Measurements from ENCODE around the gene THRA. TPM values are rescaled to one million over a fixed set of nuclear protein-coding genes. Genes with fewer than 3 reads are reported as not detected.

THRA gene
- polyA plus RNA-seq, 2 donors, result 10.5 to 11.0 TPM

DNA sequence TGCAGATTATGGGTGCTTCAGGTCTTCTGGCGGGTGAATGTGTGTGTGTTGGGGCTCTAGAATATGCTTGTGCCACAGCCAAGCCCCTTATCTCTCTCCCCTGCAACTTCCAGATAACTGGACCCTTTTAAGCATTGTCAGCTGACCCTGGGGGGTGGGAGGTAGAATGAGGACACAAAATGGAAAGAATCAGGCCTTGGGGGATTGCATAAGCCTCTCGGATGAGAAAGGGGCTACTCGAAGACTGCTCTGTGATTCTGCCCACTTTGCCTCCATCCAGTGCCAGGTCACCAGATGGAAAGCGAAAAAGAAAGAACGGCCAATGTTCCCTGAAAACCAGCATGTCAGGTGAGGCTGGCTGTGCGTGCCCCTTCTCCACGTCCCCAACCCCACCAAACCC lies 13.8 kb downstream of the THRA start:
- 84 to 86% methylated on average over 7 of the region's 7 CpGs for WGBS, 2 donors
- Histone ChIP-seq H3K4me3 (ENCODE audit: low read depth in 1 of 2, low read length in 2 of 2) (no peak overlapping the region), H3K9me3 (ENCODE audit: control insufficient read depth in 2 of 2, insufficient read depth in 1 of 2, low read depth in 1 of 2, low read length in 1 of 2) (no peaks in the 10 kb centered on the region), H3K4me1 (ENCODE audit: control insufficient read depth in 2 of 2, insufficient read depth in 2 of 2, low read length in 1 of 2) (peaks cover 25 to 31% of the 10 kb centered on the region in 2 donors), H3K27me3 (ENCODE audit: control insufficient read depth in 1 of 2, insufficient read depth in 2 of 2, low read length in 2 of 2) (no peaks in the 10 kb centered on the region), H3K36me3 (ENCODE audit: control insufficient read depth in 2 of 2, insufficient read depth in 2 of 2, low read length in 1 of 2) (peaks cover 0 to 10% of the 10 kb centered on the region in 2 donors), H3K27ac (ENCODE audit: low read depth in 2 of 2, low read length in 1 of 2) (no peak overlapping the region)

DNA sequence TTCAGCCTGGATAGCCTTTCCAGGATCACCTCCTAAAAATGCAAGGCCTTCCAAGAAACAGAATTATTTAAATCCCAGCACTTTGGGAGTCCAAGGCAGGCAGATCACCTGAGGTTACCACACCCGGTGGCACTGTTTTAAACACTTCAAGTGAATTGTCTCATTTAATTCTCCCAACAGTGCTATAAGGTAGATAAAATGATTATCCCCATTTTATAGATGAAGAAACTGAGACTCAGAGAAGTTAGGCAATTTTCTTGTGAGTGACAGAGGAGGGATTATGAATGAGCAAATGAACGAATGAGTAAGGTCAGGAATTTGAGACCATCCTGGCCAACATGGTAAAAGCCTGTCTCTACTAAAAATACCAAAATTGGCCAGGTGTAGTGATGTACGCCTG lies 16.8 kb downstream of the THRA start:
- Histone ChIP-seq H3K27ac (ENCODE audit: low read depth in 2 of 2, low read length in 1 of 2) (no peak overlapping the region), H3K9me3 (ENCODE audit: control insufficient read depth in 2 of 2, insufficient read depth in 1 of 2, low read depth in 1 of 2, low read length in 1 of 2) (no peaks in the 10 kb centered on the region), H3K4me3 (ENCODE audit: low read depth in 1 of 2, low read length in 2 of 2) (no peak overlapping the region), H3K27me3 (ENCODE audit: control insufficient read depth in 1 of 2, insufficient read depth in 2 of 2, low read length in 2 of 2) (no peaks in the 10 kb centered on the region), H3K36me3 (ENCODE audit: control insufficient read depth in 2 of 2, insufficient read depth in 2 of 2, low read length in 1 of 2) (peaks cover 3 to 16% of the 10 kb centered on the region in 2 donors), H3K4me1 (ENCODE audit: control insufficient read depth in 2 of 2, insufficient read depth in 2 of 2, low read length in 1 of 2) (peaks cover 7 to 15% of the 10 kb centered on the region in 2 donors)
- 84 to 90% methylated on average over 3 of the region's 3 CpGs for WGBS, 2 donors

DNA sequence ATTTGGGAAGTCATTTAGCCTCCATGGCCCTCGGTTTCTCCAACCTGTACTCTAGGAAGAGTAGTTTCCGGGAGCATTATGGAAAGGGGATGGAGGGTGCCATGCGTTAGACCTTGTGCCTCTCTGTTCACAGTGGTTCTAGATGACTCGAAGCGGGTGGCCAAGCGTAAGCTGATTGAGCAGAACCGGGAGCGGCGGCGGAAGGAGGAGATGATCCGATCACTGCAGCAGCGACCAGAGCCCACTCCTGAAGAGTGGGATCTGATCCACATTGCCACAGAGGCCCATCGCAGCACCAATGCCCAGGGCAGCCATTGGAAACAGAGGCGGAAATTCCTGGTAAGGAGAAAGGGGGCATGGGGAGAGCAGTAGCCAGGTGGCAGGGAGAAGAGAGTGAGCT lies 21.7 kb downstream of the THRA start:
- Histone ChIP-seq H3K36me3 (ENCODE audit: control insufficient read depth in 2 of 2, insufficient read depth in 2 of 2, low read length in 1 of 2) (peaks cover 16 to 38% of the 10 kb centered on the region in 2 donors), H3K4me1 (ENCODE audit: control insufficient read depth in 2 of 2, insufficient read depth in 2 of 2, low read length in 1 of 2) (no peaks in the 10 kb centered on the region), H3K9me3 (ENCODE audit: control insufficient read depth in 2 of 2, insufficient read depth in 1 of 2, low read depth in 1 of 2, low read length in 1 of 2) (no peaks in the 10 kb centered on the region), H3K27me3 (ENCODE audit: control insufficient read depth in 1 of 2, insufficient read depth in 2 of 2, low read length in 2 of 2) (no peaks in the 10 kb centered on the region), H3K27ac (ENCODE audit: low read depth in 2 of 2, low read length in 1 of 2) (no peak overlapping the region), H3K4me3 (ENCODE audit: low read depth in 1 of 2, low read length in 2 of 2) (no peak overlapping the region)
- WGBS, 2 donors, result 93 to 94% methylated on average over 14 of the region's 14 CpGs

DNA sequence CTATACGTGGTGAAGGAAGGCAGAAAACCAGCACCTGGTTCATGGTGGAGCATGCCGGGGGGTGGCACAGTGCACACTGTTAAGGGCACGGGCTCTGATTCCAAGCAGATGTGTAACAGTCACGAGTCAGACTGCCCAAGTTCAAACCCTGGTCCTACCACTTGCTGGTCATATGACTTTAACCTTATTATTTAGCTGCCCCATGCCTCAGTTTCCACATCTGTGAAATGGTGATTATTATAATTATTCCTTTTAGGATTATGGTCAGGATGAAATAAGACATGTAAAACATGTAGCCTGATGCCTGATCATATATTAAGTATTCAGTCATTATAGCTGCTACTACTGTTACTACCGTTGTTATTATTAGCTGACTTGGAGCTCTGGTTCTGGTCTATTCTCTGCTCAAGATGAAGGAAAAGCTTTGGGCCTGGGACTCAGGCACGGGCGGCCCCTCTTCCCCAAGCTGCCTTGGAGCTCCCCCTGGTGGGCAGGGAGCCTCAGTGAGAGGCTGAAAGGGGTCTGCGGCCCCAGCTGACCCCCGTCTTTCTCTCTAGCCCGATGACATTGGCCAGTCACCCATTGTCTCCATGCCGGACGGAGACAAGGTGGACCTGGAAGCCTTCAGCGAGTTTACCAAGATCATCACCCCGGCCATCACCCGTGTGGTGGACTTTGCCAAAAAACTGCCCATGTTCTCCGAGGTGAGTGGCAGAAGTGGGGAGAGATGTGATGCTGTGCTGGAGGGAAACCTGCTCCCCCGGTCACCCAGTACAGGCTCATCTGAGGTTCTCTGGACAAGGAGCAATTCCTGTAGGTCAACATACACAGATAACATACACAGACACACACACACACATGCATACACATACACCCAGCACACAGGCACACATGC lies 23.6 kb downstream of the THRA start:
- no peaks in the 10 kb centered on the region for H3K4me1 ChIP-seq (ENCODE audit: control insufficient read depth in 2 of 2, insufficient read depth in 2 of 2, low read length in 1 of 2)
- H3K27me3 ChIP-seq (ENCODE audit: control insufficient read depth in 1 of 2, insufficient read depth in 2 of 2, low read length in 2 of 2), result no peaks in the 10 kb centered on the region
- WGBS, 2 donors, result 60% methylated on average over 17 of the region's 17 CpGs
- no peaks in the 10 kb centered on the region for H3K9me3 ChIP-seq (ENCODE audit: control insufficient read depth in 2 of 2, insufficient read depth in 1 of 2, low read depth in 1 of 2, low read length in 1 of 2)
- no peak overlapping the region for H3K4me3 ChIP-seq (ENCODE audit: low read depth in 1 of 2, low read length in 2 of 2)
- peak overlapping the region in 1 of 2 donors; percentile 40 for H3K27ac ChIP-seq (ENCODE audit: low read depth in 2 of 2, low read length in 1 of 2)
- H3K36me3 ChIP-seq (ENCODE audit: control insufficient read depth in 2 of 2, insufficient read depth in 2 of 2, low read length in 1 of 2), result peaks cover 16 to 42% of the 10 kb centered on the region in 2 donors

DNA sequence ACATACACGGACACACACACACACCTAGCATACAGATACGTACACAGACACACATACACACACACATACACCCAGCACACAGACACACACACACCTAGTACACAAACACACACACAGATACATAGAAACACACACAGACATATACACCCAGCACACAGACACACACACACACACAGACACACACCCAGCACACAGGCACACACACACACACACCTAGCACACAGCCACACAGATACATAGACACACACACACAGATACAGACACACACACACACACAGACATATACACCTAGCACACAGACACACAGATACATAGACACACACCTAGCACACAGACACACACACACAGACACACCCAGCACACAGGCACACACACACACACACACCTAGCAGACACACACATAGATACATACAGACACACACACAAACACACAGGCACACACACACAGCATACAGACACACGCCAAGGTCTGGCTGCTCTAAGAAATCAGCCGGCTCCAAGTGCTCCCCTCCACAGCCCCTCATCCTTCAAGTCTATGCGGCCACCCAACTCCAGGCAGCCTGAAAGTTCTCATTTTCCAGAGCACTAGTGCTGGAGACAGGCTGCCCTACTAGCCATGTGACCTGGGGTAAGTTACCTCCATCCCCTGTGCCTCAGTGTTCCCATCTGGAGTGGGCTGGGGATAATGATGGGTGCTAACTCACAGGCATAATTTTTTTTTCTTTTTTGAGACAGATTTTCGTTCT lies 24.5 kb downstream of the THRA start:
- no peaks in the 10 kb centered on the region for H3K27me3 ChIP-seq (ENCODE audit: control insufficient read depth in 1 of 2, insufficient read depth in 2 of 2, low read length in 2 of 2)
- H3K27ac ChIP-seq (ENCODE audit: low read depth in 2 of 2, low read length in 1 of 2), result no peak overlapping the region
- H3K4me1 ChIP-seq (ENCODE audit: control insufficient read depth in 2 of 2, insufficient read depth in 2 of 2, low read length in 1 of 2), result peaks cover 2 to 3% of the 10 kb centered on the region in 2 donors
- H3K9me3 ChIP-seq (ENCODE audit: control insufficient read depth in 2 of 2, insufficient read depth in 1 of 2, low read depth in 1 of 2, low read length in 1 of 2), result no peaks in the 10 kb centered on the region
- WGBS, 2 donors, result 78 to 81% methylated on average over 6 of the region's 6 CpGs
- peaks cover 16 to 42% of the 10 kb centered on the region in 2 donors for H3K36me3 ChIP-seq (ENCODE audit: control insufficient read depth in 2 of 2, insufficient read depth in 2 of 2, low read length in 1 of 2)
- H3K4me3 ChIP-seq (ENCODE audit: low read depth in 1 of 2, low read length in 2 of 2), result no peak overlapping the region

DNA sequence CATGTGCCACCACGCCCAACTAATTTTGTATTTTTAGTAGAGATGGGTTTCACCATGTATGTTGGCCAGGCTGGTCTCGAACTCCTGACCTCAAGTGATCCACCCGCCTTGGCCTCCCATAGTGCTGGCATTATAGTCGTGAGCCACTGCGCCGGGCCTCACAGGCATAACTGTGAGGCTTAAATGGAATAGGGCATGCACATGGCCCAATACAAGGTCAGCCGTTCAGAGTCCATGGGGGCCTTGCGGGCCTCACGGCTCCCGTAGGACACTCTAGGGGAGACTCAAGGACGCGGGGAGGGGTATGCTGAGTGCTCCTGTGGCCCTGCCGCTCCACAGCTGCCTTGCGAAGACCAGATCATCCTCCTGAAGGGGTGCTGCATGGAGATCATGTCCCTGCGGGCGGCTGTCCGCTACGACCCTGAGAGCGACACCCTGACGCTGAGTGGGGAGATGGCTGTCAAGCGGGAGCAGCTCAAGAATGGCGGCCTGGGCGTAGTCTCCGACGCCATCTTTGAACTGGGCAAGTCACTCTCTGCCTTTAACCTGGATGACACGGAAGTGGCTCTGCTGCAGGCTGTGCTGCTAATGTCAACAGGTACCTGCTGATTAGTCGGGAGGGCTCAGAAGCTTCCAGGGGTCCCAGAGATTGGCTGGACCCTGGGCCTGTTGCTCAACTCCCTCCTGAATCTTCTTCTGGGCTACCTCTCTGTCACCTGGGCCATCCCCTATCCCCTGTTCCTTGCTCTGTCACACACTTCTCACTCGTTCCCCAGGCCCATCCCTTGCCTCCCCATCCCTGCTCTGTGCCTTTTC lies 25.3 kb downstream of the THRA start:
- Histone ChIP-seq H3K4me1 (ENCODE audit: control insufficient read depth in 2 of 2, insufficient read depth in 2 of 2, low read length in 1 of 2) (peaks cover 2 to 5% of the 10 kb centered on the region in 2 donors), H3K4me3 (ENCODE audit: low read depth in 1 of 2, low read length in 2 of 2) (no peak overlapping the region), H3K36me3 (ENCODE audit: control insufficient read depth in 2 of 2, insufficient read depth in 2 of 2, low read length in 1 of 2) (peaks cover 18 to 47% of the 10 kb centered on the region in 2 donors), H3K27ac (ENCODE audit: low read depth in 2 of 2, low read length in 1 of 2) (no peak overlapping the region), H3K9me3 (ENCODE audit: control insufficient read depth in 2 of 2, insufficient read depth in 1 of 2, low read depth in 1 of 2, low read length in 1 of 2) (no peaks in the 10 kb centered on the region), H3K27me3 (ENCODE audit: control insufficient read depth in 1 of 2, insufficient read depth in 2 of 2, low read length in 2 of 2) (no peaks in the 10 kb centered on the region)
- WGBS, 2 donors, result 89 to 90% methylated on average over 28 of the region's 28 CpGs

DNA sequence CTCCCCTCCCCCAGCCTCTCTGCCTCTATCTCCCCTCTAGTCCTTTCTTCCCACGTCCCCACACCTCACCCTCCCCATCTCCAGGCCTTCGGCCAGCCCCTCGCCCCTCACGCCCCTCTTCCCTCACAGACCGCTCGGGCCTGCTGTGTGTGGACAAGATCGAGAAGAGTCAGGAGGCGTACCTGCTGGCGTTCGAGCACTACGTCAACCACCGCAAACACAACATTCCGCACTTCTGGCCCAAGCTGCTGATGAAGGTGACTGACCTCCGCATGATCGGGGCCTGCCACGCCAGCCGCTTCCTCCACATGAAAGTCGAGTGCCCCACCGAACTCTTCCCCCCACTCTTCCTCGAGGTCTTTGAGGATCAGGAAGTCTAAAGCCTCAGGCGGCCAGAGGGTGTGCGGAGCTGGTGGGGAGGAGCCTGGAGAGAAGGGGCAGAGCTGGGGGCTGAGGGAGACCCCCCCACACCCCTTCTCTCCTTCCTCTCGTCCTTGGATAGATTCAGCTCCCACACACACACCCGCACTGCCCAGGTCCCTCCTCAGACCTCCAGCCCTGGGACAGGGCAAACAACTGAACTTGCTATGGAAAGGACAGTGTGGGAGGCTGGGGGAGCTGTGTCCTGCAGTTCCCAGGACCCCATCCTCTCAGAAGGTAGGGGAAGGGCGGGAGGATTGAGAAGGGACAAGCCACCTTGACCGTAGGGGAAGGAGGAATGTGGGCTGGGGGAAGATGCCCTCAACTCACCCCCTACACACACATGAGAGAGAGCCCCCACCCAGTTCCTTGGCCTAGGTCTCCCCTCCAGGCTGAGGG lies 26.5 kb downstream of the THRA start:
- H3K27ac ChIP-seq (ENCODE audit: low read depth in 2 of 2, low read length in 1 of 2), result peak overlapping the region; percentile 24 to 38
- peaks cover 26 to 52% of the 10 kb centered on the region in 2 donors for H3K36me3 ChIP-seq (ENCODE audit: control insufficient read depth in 2 of 2, insufficient read depth in 2 of 2, low read length in 1 of 2)
- no peaks in the 10 kb centered on the region for H3K27me3 ChIP-seq (ENCODE audit: control insufficient read depth in 1 of 2, insufficient read depth in 2 of 2, low read length in 2 of 2)
- H3K9me3 ChIP-seq (ENCODE audit: control insufficient read depth in 2 of 2, insufficient read depth in 1 of 2, low read depth in 1 of 2, low read length in 1 of 2), result no peaks in the 10 kb centered on the region
- H3K4me3 ChIP-seq (ENCODE audit: low read depth in 1 of 2, low read length in 2 of 2), result no peak overlapping the region
- peaks cover 6 to 8% of the 10 kb centered on the region in 2 donors for H3K4me1 ChIP-seq (ENCODE audit: control insufficient read depth in 2 of 2, insufficient read depth in 2 of 2, low read length in 1 of 2)
- 84% methylated on average over 26 of the region's 26 CpGs for WGBS, 2 donors

DNA sequence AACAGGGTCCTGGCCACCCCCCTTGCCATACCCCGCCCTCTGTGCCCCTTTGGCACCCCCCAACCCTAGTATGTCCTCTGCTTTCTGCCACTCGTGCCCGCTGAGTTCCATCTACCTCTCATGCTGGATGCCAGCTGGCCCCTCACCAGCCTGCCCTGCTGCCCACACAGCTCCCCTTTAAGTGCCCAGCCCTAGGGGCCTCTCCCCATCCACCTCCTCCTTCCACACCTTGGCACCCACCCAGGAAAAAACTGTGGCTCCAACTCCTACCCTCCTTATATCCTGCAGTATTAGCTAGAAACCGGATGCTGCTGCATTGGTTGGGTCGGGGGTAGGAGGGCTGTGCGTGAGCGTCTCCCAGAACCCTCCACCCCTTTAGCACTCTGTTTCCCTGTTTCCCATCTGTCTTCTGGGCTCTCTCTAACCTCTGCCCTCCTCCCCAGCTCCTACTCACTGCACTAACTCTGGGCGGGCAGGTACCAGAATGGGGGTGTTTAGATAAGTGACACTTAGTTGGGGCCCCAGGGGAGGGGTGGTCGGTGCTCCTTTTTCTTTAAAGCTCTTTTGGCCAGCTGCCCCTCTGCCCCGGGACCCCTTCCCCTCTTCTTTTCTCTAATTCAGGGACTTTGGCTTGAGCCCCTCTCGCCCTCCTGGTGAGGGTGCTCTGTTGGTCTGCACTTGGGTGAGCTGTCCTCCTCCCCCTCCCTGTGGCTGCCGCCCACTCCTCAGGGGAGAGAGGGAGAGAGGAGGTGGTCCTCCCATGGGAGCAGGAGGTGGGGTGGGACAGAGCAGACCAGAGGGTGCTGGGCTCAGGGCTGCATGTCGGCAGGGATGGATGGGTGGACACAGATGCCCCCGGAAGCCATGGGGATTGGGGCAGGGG lies 27.7 kb downstream of the THRA start:
- peaks cover 29 to 57% of the 10 kb centered on the region in 2 donors for H3K36me3 ChIP-seq (ENCODE audit: control insufficient read depth in 2 of 2, insufficient read depth in 2 of 2, low read length in 1 of 2)
- 71 to 73% methylated on average over 14 of the region's 14 CpGs for WGBS, 2 donors
- peak overlapping the region in 1 of 2 donors; percentile 53 for H3K27ac ChIP-seq (ENCODE audit: low read depth in 2 of 2, low read length in 1 of 2)

More for the DNA sequence above, 27.7 kb downstream of the THRA start:
- Histone ChIP-seq H3K4me1 (ENCODE audit: control insufficient read depth in 2 of 2, insufficient read depth in 2 of 2, low read length in 1 of 2) (peaks cover 8 to 12% of the 10 kb centered on the region in 2 donors), H3K9me3 (ENCODE audit: control insufficient read depth in 2 of 2, insufficient read depth in 1 of 2, low read depth in 1 of 2, low read length in 1 of 2) (no peaks in the 10 kb centered on the region), H3K27me3 (ENCODE audit: control insufficient read depth in 1 of 2, insufficient read depth in 2 of 2, low read length in 2 of 2) (no peaks in the 10 kb centered on the region), H3K4me3 (ENCODE audit: low read depth in 1 of 2, low read length in 2 of 2) (no peak overlapping the region)
